Vagina (tissue), 2 donors: ENCODE results near the gene FSTL4. TPM values are rescaled to one million over a fixed set of nuclear protein-coding genes. Genes with fewer than 3 reads are reported as not detected.

Experiments
- DNase-seq, 2 donors: peaks; one replicate each; pipeline ENCODE4 v3.0.0-alpha.2; 2017; ENCODE audit errors: extremely low spot score in 2 of 2
- H3K27ac ChIP-seq: fragments of 200-600 bp; sonication (generic); one replicate; pipeline ENCODE4 v1.5.1; 2019
- H3K27me3 ChIP-seq: fragments of 200-600 bp; sonication (generic); one replicate; pipeline ENCODE4 v1.5.1; 2019
- H3K36me3 ChIP-seq, 2 donors: fragments of 200-600 bp; sonication (generic); one replicate each; pipeline ENCODE4 v1.5.1; 2017 to 2019
- H3K4me1 ChIP-seq: fragments of 200-600 bp; sonication (generic); one replicate; pipeline ENCODE4 v1.5.1; 2019
- H3K4me3 ChIP-seq, 2 donors: fragments of 200-600 bp; sonication (generic); 1 replicate in 1 of 2; 2 replicates in 1 of 2; pipeline ENCODE4 v1.5.1; 2016 to 2019
- H3K9me3 ChIP-seq: fragments of 200-600 bp; sonication (generic); one replicate; pipeline ENCODE4 v1.5.1; 2019
- POLR2A ChIP-seq, 2 donors: fragments of 450-650 bp; IDR thresholded peaks; one replicate each; pipeline ENCODE4 v1.6.1; 2017; ENCODE audit warnings: antibody characterized with exemption in 2 of 2, mild to moderate bottlenecking in 2 of 2, moderate library complexity in 2 of 2
- POLR2AphosphoS5 ChIP-seq, 2 donors: sonication (generic); formaldehyde crosslinking; IDR thresholded peaks; one replicate each; pipeline ENCODE4 v1.9.0; 2017; ENCODE audit warnings: antibody characterized with exemption in 2 of 2, mild to moderate bottlenecking in 2 of 2, low read depth in 1 of 2; ENCODE audit not compliant: insufficient read depth in 1 of 2
- intact Hi-C: fragments of 100-400 bp; cut with DNase I; formaldehyde crosslinking; loops from one replicate; pipeline ENCODE4 v1.15.1; 2023
- total RNA-seq: library from RNA; depleted of rRNA; stranded (reverse); fragments of >200 nt; gene quantifications from one replicate; pipeline ENCODE4 v1.2.3, GENCODE V29; 2016
- TF ChIP-seq, protein P1 (sequence below), 3 experiments: fragments of 450-650 bp in 2 of 3; fragments of 200-600 bp in 1 of 3; sonication (generic) in 1 of 3; IDR thresholded peaks; one replicate each; pipeline ENCODE4 v1.5.1; 2017 to 2019; ENCODE audit warnings: antibody characterized with exemption in 3 of 3, mild to moderate bottlenecking in 2 of 3, moderate library complexity in 2 of 3

The FSTL4 gene
- total RNA-seq, 1 donor from 2014 or later = 3.7 TPM

GRCh38 chr5:133344266-133344665, 268.1 kb downstream of the FSTL4 start:
- intact Hi-C loops = no loop called here
- Histone ChIP-seq H3K27me3 (no peaks in the 10 kb centered on the region), H3K4me3 (no peak overlapping the region), H3K36me3 (no peaks in the 10 kb centered on the region), H3K27ac (no peak overlapping the region), H3K4me1 (no peaks in the 10 kb centered on the region), H3K9me3 (no peaks in the 10 kb centered on the region)
- TF ChIP-seq POLR2A (IDR thresholded peaks at IDR 0.05) = no peak
- TF ChIP-seq, protein P1, sequence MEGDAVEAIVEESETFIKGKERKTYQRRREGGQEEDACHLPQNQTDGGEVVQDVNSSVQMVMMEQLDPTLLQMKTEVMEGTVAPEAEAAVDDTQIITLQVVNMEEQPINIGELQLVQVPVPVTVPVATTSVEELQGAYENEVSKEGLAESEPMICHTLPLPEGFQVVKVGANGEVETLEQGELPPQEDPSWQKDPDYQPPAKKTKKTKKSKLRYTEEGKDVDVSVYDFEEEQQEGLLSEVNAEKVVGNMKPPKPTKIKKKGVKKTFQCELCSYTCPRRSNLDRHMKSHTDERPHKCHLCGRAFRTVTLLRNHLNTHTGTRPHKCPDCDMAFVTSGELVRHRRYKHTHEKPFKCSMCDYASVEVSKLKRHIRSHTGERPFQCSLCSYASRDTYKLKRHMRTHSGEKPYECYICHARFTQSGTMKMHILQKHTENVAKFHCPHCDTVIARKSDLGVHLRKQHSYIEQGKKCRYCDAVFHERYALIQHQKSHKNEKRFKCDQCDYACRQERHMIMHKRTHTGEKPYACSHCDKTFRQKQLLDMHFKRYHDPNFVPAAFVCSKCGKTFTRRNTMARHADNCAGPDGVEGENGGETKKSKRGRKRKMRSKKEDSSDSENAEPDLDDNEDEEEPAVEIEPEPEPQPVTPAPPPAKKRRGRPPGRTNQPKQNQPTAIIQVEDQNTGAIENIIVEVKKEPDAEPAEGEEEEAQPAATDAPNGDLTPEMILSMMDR (IDR thresholded peaks at IDR 0.05) = no peak
- no peak for TF ChIP-seq POLR2AphosphoS5 (IDR thresholded peaks at IDR 0.05; ENCODE audit: insufficient read depth in 1 of 2, low read depth in 1 of 2)
- no peak for DNase-seq

DNA sequence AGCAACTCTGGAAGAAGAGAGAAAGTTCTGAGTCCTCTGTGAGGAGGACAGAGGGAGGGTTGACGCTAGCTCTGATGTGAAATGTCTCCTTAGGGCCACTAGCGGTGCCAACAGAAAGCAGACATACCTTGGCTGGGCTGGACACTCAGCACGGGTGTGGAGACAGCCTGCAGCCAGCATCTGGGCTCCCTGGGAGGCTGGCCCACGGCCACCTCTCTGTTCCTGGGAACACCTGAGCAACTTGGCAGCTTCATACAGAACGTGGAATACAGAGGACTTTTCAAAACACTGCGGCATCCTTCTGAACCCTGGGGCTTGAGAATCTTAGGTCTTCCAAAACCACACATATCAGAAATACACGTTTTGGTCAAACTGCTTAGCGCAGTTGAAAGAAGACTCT, 269.1 kb downstream of the FSTL4 start:
- H3K36me3 ChIP-seq = no peaks in the 10 kb centered on the region
- intact Hi-C loops = no loop called here
- H3K27me3 ChIP-seq = no peaks in the 10 kb centered on the region
- H3K27ac ChIP-seq = no peak overlapping the region
- no peak for DNase-seq
- no peaks in the 10 kb centered on the region for H3K4me1 ChIP-seq
- no peak for TF ChIP-seq POLR2AphosphoS5 (IDR thresholded peaks at IDR 0.05; ENCODE audit: insufficient read depth in 1 of 2, low read depth in 1 of 2)
- no peak for TF ChIP-seq POLR2A (IDR thresholded peaks at IDR 0.05)
- TF ChIP-seq, protein P1 (IDR thresholded peaks at IDR 0.05) = no peak
- no peak overlapping the region for H3K4me3 ChIP-seq
- no peaks in the 10 kb centered on the region for H3K9me3 ChIP-seq

DNA sequence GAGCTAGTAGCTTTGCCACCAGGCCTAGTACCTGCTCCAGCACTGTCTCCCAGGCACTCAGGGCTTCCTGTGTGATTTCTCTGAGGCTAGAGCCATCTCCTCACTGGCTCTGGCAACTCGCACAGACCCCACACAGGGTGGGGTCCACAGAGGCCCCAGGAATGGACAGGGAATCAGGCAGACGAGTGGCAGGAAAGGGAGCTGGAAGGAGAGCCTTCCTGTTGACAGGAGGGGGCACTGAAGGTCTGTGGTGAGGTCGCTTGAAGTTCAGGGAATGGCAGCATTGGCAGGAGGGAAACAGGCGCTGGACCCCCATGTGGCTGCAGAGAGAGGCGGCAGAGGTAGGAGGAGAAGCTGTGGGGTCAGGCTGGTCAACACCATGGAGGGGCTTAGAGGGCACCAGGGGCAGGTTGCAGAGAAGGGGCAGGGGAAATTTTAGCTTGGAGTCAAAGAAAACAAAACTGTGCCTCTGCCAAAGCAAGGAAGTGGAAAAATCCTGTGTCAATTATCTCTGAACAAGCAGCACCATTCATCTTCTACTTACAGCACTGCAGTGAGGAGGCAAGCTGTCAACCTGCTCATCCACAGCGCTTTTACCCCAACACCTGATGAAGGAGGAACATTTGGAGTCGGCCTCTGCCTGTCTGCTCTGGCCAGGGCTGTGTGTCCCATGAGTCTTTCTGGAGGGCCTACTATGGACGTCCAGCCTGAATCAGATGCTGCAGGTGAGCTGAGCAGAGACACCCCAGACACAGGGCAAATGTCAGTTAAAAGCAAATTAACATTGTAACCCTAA, 270.2 kb downstream of the FSTL4 start:
- no peak for DNase-seq
- intact Hi-C loops = no loop called here
- no peak overlapping the region for H3K4me3 ChIP-seq
- H3K4me1 ChIP-seq = no peaks in the 10 kb centered on the region
- H3K27me3 ChIP-seq = no peaks in the 10 kb centered on the region
- TF ChIP-seq, protein P1 (IDR thresholded peaks at IDR 0.05) = no peak
- TF ChIP-seq POLR2AphosphoS5 (IDR thresholded peaks at IDR 0.05; ENCODE audit: insufficient read depth in 1 of 2, low read depth in 1 of 2) = no peak
- no peaks in the 10 kb centered on the region for H3K9me3 ChIP-seq
- no peak overlapping the region for H3K27ac ChIP-seq
- H3K36me3 ChIP-seq = no peaks in the 10 kb centered on the region

GRCh38 chr5:133341296-133341695, 271.0 kb downstream of the FSTL4 start:
- H3K9me3 ChIP-seq = no peaks in the 10 kb centered on the region
- TF ChIP-seq POLR2A (IDR thresholded peaks at IDR 0.05) = no peak
- TF ChIP-seq, protein P1 (IDR thresholded peaks at IDR 0.05) = no peak
- TF ChIP-seq POLR2AphosphoS5 (IDR thresholded peaks at IDR 0.05; ENCODE audit: insufficient read depth in 1 of 2, low read depth in 1 of 2) = no peak
- intact Hi-C loops = no loop called here
- no peak overlapping the region for H3K27ac ChIP-seq
- no peaks in the 10 kb centered on the region for H3K4me1 ChIP-seq
- H3K36me3 ChIP-seq = no peaks in the 10 kb centered on the region
- DNase-seq = no peak
- H3K27me3 ChIP-seq = no peaks in the 10 kb centered on the region
- H3K4me3 ChIP-seq = no peak overlapping the region

DNA sequence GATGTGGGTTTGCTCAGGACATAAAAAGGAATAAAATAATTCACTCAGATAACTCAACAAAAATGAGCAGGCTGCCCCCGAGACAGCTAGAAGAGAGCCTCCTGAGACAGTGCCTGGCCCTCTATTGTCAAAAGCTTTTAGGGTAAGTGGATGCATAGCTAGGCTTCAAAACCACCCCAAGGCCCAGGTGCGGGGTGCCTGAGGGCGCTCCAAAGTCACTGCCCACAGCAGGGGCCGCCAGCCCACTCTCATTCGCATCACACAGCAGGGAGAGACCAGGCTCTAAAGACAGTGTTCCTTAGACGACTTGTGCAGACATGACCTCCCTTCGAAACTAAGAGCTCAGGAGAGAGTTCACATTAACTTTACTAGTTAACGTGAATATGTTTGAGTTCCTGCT, 271.5 kb downstream of the FSTL4 start:
- no peaks in the 10 kb centered on the region for H3K36me3 ChIP-seq
- no peaks in the 10 kb centered on the region for H3K4me1 ChIP-seq
- no peak for TF ChIP-seq POLR2A (IDR thresholded peaks at IDR 0.05)
- TF ChIP-seq POLR2AphosphoS5 (IDR thresholded peaks at IDR 0.05; ENCODE audit: insufficient read depth in 1 of 2, low read depth in 1 of 2) = no peak
- TF ChIP-seq, protein P1 (IDR thresholded peaks at IDR 0.05) = no peak
- DNase-seq = no peak
- intact Hi-C loops = no loop called here
- H3K27me3 ChIP-seq = no peaks in the 10 kb centered on the region
- H3K4me3 ChIP-seq = no peak overlapping the region
- H3K27ac ChIP-seq = no peak overlapping the region
- no peaks in the 10 kb centered on the region for H3K9me3 ChIP-seq
